ENCODE data around the gene SLC8A1.

SLC8A1 gene

DNA sequence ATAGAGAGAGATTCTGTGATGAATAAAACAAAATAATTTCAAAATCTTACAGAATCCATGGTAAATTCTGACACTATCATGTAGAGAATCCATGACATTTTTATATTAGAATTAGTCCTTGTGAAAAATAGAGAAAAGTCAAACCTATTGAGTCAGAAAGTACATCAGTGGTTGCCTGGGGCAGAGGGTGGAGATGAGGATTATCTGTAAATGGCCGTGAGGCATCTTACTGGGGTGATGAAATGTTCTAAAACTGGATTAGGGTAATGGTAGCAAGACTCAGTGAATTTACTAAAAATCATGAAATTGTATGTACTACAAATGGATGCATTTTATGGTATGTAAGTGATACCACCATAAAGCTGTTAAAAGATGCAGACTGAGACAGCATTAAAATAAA lies 323.1 kb downstream of the SLC8A1 start:
- no peak for DNase-seq (ENCODE audit: low read depth in 1 of 2, low spot score in 1 of 2)
- Histone ChIP-seq H3K27me3 (ENCODE audit: insufficient read depth, poor library complexity, severe bottlenecking) (no peaks in the 10 kb centered on the region), H3K4me3 (replicated peaks; ENCODE audit: insufficient read depth, low read length) (no peak overlapping the region), H3K27ac (replicated peaks) (no peak overlapping the region)
- TF ChIP-seq, protein P1, sequence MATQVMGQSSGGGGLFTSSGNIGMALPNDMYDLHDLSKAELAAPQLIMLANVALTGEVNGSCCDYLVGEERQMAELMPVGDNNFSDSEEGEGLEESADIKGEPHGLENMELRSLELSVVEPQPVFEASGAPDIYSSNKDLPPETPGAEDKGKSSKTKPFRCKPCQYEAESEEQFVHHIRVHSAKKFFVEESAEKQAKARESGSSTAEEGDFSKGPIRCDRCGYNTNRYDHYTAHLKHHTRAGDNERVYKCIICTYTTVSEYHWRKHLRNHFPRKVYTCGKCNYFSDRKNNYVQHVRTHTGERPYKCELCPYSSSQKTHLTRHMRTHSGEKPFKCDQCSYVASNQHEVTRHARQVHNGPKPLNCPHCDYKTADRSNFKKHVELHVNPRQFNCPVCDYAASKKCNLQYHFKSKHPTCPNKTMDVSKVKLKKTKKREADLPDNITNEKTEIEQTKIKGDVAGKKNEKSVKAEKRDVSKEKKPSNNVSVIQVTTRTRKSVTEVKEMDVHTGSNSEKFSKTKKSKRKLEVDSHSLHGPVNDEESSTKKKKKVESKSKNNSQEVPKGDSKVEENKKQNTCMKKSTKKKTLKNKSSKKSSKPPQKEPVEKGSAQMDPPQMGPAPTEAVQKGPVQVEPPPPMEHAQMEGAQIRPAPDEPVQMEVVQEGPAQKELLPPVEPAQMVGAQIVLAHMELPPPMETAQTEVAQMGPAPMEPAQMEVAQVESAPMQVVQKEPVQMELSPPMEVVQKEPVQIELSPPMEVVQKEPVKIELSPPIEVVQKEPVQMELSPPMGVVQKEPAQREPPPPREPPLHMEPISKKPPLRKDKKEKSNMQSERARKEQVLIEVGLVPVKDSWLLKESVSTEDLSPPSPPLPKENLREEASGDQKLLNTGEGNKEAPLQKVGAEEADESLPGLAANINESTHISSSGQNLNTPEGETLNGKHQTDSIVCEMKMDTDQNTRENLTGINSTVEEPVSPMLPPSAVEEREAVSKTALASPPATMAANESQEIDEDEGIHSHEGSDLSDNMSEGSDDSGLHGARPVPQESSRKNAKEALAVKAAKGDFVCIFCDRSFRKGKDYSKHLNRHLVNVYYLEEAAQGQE (IDR thresholded peaks at IDR 0.05; ENCODE audit: insufficient replicate concordance, low read depth) = no peak
- no peak for TF ChIP-seq POLR2AphosphoS5 (IDR thresholded peaks at IDR 0.05; ENCODE audit: low read depth)
- TF ChIP-seq CTCF (IDR thresholded peaks at IDR 0.05; ENCODE audit: insufficient read depth, low read length) = no peak
- TF ChIP-seq GABPA (IDR thresholded peaks at IDR 0.05; ENCODE audit: low read depth) = no peak
- no peak for TF ChIP-seq SPI1 (IDR thresholded peaks at IDR 0.05; ENCODE audit: borderline replicate concordance, low read depth)

- Histone ChIP-seq H3K27ac (replicated peaks) (no peak overlapping the region), H3K4me3 (replicated peaks; ENCODE audit: insufficient read depth, low read length) (no peak overlapping the region), H3K27me3 (ENCODE audit: insufficient read depth, poor library complexity, severe bottlenecking) (no peaks in the 10 kb centered on the region)
- TF ChIP-seq, protein P1 (IDR thresholded peaks at IDR 0.05; ENCODE audit: insufficient replicate concordance, low read depth) = no peak
- no peak for TF ChIP-seq POLR2AphosphoS5 (IDR thresholded peaks at IDR 0.05; ENCODE audit: low read depth)
- no peak for TF ChIP-seq GABPA (IDR thresholded peaks at IDR 0.05; ENCODE audit: low read depth)
- no peak for TF ChIP-seq CTCF (IDR thresholded peaks at IDR 0.05; ENCODE audit: insufficient read depth, low read length)
- TF ChIP-seq SPI1 (IDR thresholded peaks at IDR 0.05; ENCODE audit: borderline replicate concordance, low read depth) = no peak
- DNase-seq (ENCODE audit: low read depth in 1 of 2, low spot score in 1 of 2) = no peak
These were observed 323.9 kb downstream of the SLC8A1 start for GRCh38 chr2:40127890-40128557.

GRCh38 chr2:40127146-40127545 lies 324.7 kb downstream of the SLC8A1 start:
- no peak overlapping the region for H3K4me3 ChIP-seq (replicated peaks; ENCODE audit: insufficient read depth, low read length)
- TF ChIP-seq SPI1 (IDR thresholded peaks at IDR 0.05; ENCODE audit: borderline replicate concordance, low read depth) (no peak), POLR2AphosphoS5 (IDR thresholded peaks at IDR 0.05; ENCODE audit: low read depth) (no peak), CTCF (IDR thresholded peaks at IDR 0.05; ENCODE audit: insufficient read depth, low read length) (no peak), GABPA (IDR thresholded peaks at IDR 0.05; ENCODE audit: low read depth) (no peak)
- TF ChIP-seq, protein P1 (IDR thresholded peaks at IDR 0.05; ENCODE audit: insufficient replicate concordance, low read depth) = no peak
- no peak for DNase-seq (ENCODE audit: low read depth in 1 of 2, low spot score in 1 of 2)
- H3K27ac ChIP-seq (replicated peaks) = no peak overlapping the region
- no peaks in the 10 kb centered on the region for H3K27me3 ChIP-seq (ENCODE audit: insufficient read depth, poor library complexity, severe bottlenecking)

All from HL-60 (cell line).